Progenitor cell of endocrine pancreas (in vitro differentiated cells): Measurements from ENCODE around the gene DHX30. TPM values are rescaled to one million over a fixed set of nuclear protein-coding genes. Genes with fewer than 3 reads are reported as not detected.

Source experiments
- DNase-seq: peaks from one replicate; pipeline ENCODE4 v3.0.0; 2021; ENCODE audit warnings: low spot score; ENCODE audit not compliant: unreplicated experiment
- H3K27ac Mint-ChIP-seq: 2 replicates; pipeline ENCODE4 v1.8.0; 2021; ENCODE audit warnings: mild to moderate bottlenecking, moderate library complexity, mixed read lengths
- H3K27me3 Mint-ChIP-seq: 2 replicates; pipeline ENCODE4 v1.8.0; 2021; ENCODE audit warnings: mixed read lengths
- H3K36me3 Mint-ChIP-seq: 2 replicates; pipeline ENCODE4 v1.8.0; 2022; ENCODE audit warnings: mixed read lengths; ENCODE audit not compliant: insufficient read depth
- H3K4me1 Mint-ChIP-seq: 2 replicates; pipeline ENCODE4 v1.8.0; 2021; ENCODE audit warnings: low read depth, mixed read lengths
- H3K4me3 Mint-ChIP-seq: 2 replicates; pipeline ENCODE4 v1.8.0; 2021; ENCODE audit warnings: low read depth, mild to moderate bottlenecking, moderate library complexity, mixed read lengths
- H3K9me3 Mint-ChIP-seq: 2 replicates; pipeline ENCODE4 v1.8.0; 2021; ENCODE audit warnings: low read depth, mixed read lengths
- total RNA-seq: library from RNA; stranded (reverse); gene quantifications from 2 replicates; pipeline ENCODE4 v1.2.1, GENCODE V29; 2021
- TF ChIP-seq, protein P1 (sequence below): fragments of 200-600 bp; sonication (generic); IDR thresholded peaks from one replicate; pipeline ENCODE4 v1.5.0; 2021; ENCODE audit warnings: antibody characterized with exemption, mild to moderate bottlenecking; ENCODE audit not compliant: unreplicated experiment

DHX30 gene
- total RNA-seq, 1 donor from 2014 or later, result 130 TPM

- peak within 1 kb of the TSS; percentile 96 for H3K4me3 Mint-ChIP-seq
- H3K27ac Mint-ChIP-seq, result peak within 1 kb of the TSS; percentile 99
- peaks cover 15% of the 10 kb centered on the region for H3K4me1 Mint-ChIP-seq
- H3K36me3 Mint-ChIP-seq, result peaks cover 2% of the 10 kb centered on the region
- TF ChIP-seq, protein P1, sequence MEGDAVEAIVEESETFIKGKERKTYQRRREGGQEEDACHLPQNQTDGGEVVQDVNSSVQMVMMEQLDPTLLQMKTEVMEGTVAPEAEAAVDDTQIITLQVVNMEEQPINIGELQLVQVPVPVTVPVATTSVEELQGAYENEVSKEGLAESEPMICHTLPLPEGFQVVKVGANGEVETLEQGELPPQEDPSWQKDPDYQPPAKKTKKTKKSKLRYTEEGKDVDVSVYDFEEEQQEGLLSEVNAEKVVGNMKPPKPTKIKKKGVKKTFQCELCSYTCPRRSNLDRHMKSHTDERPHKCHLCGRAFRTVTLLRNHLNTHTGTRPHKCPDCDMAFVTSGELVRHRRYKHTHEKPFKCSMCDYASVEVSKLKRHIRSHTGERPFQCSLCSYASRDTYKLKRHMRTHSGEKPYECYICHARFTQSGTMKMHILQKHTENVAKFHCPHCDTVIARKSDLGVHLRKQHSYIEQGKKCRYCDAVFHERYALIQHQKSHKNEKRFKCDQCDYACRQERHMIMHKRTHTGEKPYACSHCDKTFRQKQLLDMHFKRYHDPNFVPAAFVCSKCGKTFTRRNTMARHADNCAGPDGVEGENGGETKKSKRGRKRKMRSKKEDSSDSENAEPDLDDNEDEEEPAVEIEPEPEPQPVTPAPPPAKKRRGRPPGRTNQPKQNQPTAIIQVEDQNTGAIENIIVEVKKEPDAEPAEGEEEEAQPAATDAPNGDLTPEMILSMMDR, result no peak
- no peaks in the 10 kb centered on the region for H3K9me3 Mint-ChIP-seq
- peak; percentile 98 for DNase-seq
- no peaks in the 10 kb centered on the region for H3K27me3 Mint-ChIP-seq
Observed at GRCh38 chr3:47781685-47782445, 21.1 kb upstream of the DHX30 start, which contains the start of gene SMARCC1. TSS of gene SMARCC1 (minus strand) at chr3:47781893. CDS start at chr3:47781797, 96 bp downstream.

DNA sequence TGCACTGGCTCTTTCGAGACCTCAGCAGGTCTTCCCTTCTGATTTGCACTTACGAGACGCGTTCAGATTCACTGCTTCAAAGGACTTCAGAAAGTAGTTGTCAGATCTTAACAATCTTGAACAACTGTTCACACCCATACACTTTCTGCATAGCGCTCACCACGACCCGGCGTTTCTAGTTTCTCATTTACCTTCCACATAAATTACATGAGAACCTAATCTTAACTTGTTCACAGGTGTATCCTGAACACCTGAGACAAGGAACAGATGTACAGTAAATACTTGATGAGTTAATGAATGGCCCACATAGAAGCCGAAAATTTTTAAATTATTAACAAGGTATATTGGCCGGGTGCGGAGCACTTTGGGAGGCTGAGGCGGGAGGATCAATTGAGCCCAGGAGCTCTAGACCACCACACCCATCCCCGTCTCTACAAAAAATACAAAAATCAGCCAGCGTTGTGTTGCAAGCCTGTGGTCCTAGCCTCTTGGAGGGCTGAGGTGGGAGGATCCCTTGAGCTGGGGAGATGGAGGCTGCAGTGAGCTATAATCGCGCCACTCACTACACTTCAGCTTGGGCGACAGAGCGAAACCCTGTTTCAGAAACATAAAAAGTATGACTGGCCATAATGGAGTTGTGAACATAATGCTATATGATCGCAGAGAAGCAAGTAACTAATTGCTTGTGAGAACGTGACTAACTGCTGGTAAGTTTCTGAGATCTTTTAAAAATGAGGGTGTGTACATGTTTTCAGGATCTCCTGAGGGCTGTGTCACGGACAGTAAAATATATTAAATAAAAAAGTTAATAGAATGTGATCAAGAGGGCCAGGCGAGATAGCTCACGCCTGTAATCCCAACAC, 20.3 kb upstream of the DHX30 start:
- peak overlapping the region; percentile 86 for H3K4me3 Mint-ChIP-seq
- H3K27me3 Mint-ChIP-seq, result no peaks in the 10 kb centered on the region
- TF ChIP-seq, protein P1, result no peak
- peaks cover 15% of the 10 kb centered on the region for H3K4me1 Mint-ChIP-seq
- no peaks in the 10 kb centered on the region for H3K9me3 Mint-ChIP-seq
- H3K27ac Mint-ChIP-seq, result peak overlapping the region; percentile 99
- no peak for DNase-seq
- peaks cover 2% of the 10 kb centered on the region for H3K36me3 Mint-ChIP-seq

- Mint-ChIP-seq H3K27me3 (no peaks in the 10 kb centered on the region), H3K4me1 (peaks cover 17% of the 10 kb centered on the region), H3K36me3 (peaks cover 2% of the 10 kb centered on the region), H3K9me3 (no peaks in the 10 kb centered on the region), H3K27ac (no peak overlapping the region), H3K4me3 (peak overlapping the region; percentile 7)
- no peak for DNase-seq
- TF ChIP-seq, protein P1, result no peak
Observed at GRCh38 chr3:47783673-47784072, 19.3 kb upstream of the DHX30 start.

GRCh38 chr3:47791193-47791855, 11.6 kb upstream of the DHX30 start:
- H3K36me3 Mint-ChIP-seq, result peaks cover 2% of the 10 kb centered on the region
- no peak overlapping the region for H3K4me3 Mint-ChIP-seq
- H3K4me1 Mint-ChIP-seq, result peaks cover 2% of the 10 kb centered on the region
- DNase-seq, result no peak
- H3K9me3 Mint-ChIP-seq, result peaks cover 3% of the 10 kb centered on the region
- TF ChIP-seq, protein P1, result no peak
- no peaks in the 10 kb centered on the region for H3K27me3 Mint-ChIP-seq
- no peak overlapping the region for H3K27ac Mint-ChIP-seq

DNA sequence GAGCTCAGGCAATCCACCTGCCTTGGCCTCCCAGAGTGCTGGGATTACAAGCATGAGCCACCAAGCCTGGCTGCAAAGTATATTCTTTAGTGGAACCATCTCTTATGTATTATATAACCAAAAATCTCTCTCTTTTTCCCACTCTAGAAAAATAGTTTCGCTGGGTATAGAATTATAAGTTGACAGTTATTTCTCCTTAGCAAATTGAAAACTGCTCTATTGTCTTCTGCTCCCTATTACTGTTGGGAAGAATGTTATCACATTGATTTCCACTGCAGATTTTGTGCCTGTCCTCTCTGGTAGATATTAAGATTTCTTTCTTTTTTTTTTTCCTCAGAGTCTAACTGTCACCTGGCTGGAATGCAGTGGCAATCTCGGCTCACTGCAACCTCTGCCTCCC, 10.2 kb upstream of the DHX30 start:
- H3K36me3 Mint-ChIP-seq, result peaks cover 2% of the 10 kb centered on the region
- peaks cover 3% of the 10 kb centered on the region for H3K9me3 Mint-ChIP-seq
- peaks cover 2% of the 10 kb centered on the region for H3K4me1 Mint-ChIP-seq
- no peak overlapping the region for H3K4me3 Mint-ChIP-seq
- TF ChIP-seq, protein P1, result no peak
- no peak overlapping the region for H3K27ac Mint-ChIP-seq
- DNase-seq, result no peak
- H3K27me3 Mint-ChIP-seq, result no peaks in the 10 kb centered on the region
